GM18861 (cell line): Measurements from ENCODE around the gene SCG3.

Experiments used
- ATAC-seq: cut with Tn5 transposase; IDR thresholded peaks from one replicate; pipeline ENCODE4 v1.9.1; 2021; ENCODE audit not compliant: unreplicated experiment

The SCG3 gene

GRCh38 chr15:51677452-51677851, 3.9 kb upstream of the SCG3 start:
- no peak for ATAC-seq

GRCh38 chr15:51678096-51678495, 3.2 kb upstream of the SCG3 start:
- no peak for ATAC-seq

- no peak for ATAC-seq
These were observed 982 bp upstream of the SCG3 start for GRCh38 chr15:51680321-51680720.

GRCh38 chr15:51687565-51687964, 6.3 kb downstream of the SCG3 start:
- no peak for ATAC-seq

GRCh38 chr15:51688863-51689262, 7.6 kb downstream of the SCG3 start:
- no peak for ATAC-seq

- no peak for ATAC-seq
These were observed 10.9 kb downstream of the SCG3 start for GRCh38 chr15:51692154-51692553.

GRCh38 chr15:51696566-51696965, 15.3 kb downstream of the SCG3 start:
- no peak for ATAC-seq

- no peak for ATAC-seq
These were observed 15.9 kb downstream of the SCG3 start for GRCh38 chr15:51697163-51697562.

- no peak for ATAC-seq
These were observed 18.1 kb downstream of the SCG3 start for GRCh38 chr15:51699373-51699772.

GRCh38 chr15:51702710-51703109, 21.4 kb downstream of the SCG3 start:
- ATAC-seq = no peak

- ATAC-seq = no peak
These were observed 25.0 kb downstream of the SCG3 start for GRCh38 chr15:51706291-51706690.

GRCh38 chr15:51706926-51707608, 25.8 kb downstream of the SCG3 start:
- ATAC-seq = no peak

- no peak for ATAC-seq
These were observed 26.7 kb downstream of the SCG3 start for GRCh38 chr15:51708013-51708412.

GRCh38 chr15:51709031-51709430, 27.7 kb downstream of the SCG3 start:
- ATAC-seq = no peak

GRCh38 chr15:51714162-51714561, 32.9 kb downstream of the SCG3 start:
- ATAC-seq = no peak

GRCh38 chr15:51714911-51715310, 33.6 kb downstream of the SCG3 start:
- no peak for ATAC-seq

GRCh38 chr15:51718219-51718618, 36.9 kb downstream of the SCG3 start:
- ATAC-seq = no peak

- no peak for ATAC-seq
These were observed 37.4 kb downstream of the SCG3 start for GRCh38 chr15:51718746-51719145.

GRCh38 chr15:51720201-51720995, 39.1 kb downstream of the SCG3 start:
- no peak for ATAC-seq

GRCh38 chr15:51721199-51721960, 40.1 kb downstream of the SCG3 start:
- ATAC-seq = no peak

GRCh38 chr15:51724199-51724598, 42.9 kb downstream of the SCG3 start:
- ATAC-seq = no peak

- ATAC-seq = no peak
These were observed 43.4 kb downstream of the SCG3 start for GRCh38 chr15:51724673-51725072.
